Glomerular visceral epithelial cell (primary cell): ENCODE measurements around the gene ZNF486.
"Not testable (repeated sequence)": the region's sequence is repeated elsewhere in the genome, so short reads cannot be mapped to it uniquely, and the experiment has no call there.

Source experiments
- DNase-seq: peaks from one replicate; pipeline ENCODE4 v3.0.0-alpha.2; 2016; ENCODE audit errors: extremely low spot score

Gene ZNF486

GRCh38 chr19:20233105-20233504 is 66.1 kb downstream of the ZNF486 start:
- DNase-seq = no peak

DNA sequence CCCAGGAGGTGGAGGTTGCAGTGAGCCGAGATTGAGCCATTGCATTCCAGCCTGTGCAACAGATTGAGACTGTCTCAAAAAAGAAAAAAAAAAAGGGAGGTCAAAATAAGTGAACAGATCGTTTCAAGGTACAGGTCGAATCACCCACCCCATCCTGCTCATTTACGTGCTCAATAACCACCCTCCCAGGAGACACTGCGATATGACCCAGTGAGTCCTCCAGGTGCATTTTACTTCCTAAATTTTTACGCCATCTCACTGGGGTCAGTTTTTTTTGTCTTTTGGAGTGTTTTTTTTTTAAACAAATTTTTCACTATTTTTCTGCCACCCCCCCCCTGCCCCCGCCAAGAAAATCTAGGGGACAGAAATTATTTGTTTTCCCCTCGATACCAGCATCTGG is 68.1 kb downstream of the ZNF486 start:
- no peak for DNase-seq

GRCh38 chr19:20237773-20238623 is 71.0 kb downstream of the ZNF486 start:
- no peak for DNase-seq

DNA sequence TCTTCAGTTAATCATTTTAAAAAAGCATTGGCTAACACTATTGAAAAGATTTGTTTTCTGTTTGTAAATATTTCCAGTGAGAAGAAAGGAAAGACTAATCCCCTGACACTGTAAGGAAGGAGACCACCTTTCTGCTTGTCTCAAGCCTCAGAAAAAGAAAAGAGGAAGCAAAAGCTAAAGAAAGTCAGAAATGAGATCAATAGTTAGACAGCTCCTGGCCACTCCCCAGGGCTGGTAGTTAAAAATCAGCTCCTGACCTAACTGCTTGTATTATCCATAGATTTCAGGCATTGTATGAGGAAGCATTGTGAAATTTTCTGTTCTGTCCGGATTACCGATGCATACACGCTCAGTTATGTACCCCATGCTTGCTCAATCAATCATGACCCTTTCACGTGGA is 76.6 kb downstream of the ZNF486 start:
- no peak for DNase-seq

DNA sequence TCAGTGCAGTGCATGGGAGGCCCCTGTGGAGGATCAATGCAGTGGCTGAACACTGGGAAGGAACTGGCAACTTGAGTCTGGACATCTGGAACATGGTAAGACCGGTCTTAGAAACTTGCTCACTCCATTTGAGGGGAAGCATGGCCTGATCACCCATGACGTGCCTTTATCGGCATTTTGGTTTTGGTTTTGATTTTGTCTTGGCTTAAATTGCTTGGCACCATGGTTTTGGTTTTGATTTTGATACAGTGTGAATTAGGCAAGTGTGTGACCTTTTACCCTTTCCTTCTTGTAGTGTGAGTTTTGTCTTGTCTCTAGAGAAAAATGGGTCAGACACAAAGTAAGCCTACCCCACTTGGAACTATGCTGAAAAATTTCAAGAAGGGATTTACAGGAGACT is 77.3 kb downstream of the ZNF486 start:
- no peak for DNase-seq

DNA sequence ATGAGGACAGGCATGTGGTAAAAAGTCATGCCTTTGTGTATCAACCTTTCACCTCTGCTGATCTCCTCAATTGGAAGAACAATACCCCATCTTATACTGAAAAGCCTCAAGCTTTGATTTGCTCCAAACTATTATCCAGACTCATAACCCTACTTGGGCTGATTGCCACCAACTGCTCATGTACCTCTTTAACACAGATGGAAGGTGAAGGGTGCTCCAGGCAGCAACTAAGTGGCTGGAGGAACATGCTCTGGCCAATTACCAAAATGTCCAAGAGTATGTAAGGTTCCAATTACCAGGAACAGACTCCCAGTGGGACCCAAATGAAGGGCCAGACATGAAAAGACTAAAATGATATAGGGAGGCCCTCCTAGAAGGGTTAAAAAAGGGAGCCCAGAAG is 78.3 kb downstream of the ZNF486 start:
- DNase-seq = no peak

GRCh38 chr19:20247016-20247683 is 80.1 kb downstream of the ZNF486 start:
- no peak for DNase-seq

DNA sequence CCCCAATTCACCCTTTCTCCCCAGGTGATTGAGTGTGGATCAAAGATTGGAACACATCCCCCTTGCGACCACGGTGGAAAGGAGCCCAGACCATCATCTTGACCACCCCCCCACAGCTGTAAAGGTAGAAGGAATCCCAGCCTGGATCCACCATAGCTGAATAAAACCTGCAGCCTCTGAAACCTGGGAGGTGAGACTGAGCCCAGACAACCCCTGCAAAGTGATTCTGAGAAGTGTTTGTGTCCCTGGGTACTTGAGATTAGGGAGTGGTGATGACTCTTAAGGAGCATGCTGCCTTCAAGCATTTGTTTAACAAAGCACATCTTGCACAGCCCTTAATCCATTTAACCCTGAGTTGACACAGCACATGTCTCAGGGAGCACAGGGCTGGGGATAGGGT is 81.2 kb downstream of the ZNF486 start:
- not testable (repeated sequence) for DNase-seq
